Ovary (tissue), 9 donors: ENCODE measurements around the gene STUB1. TPM values are rescaled to one million over a fixed set of nuclear protein-coding genes. Genes with fewer than 3 reads are reported as not detected.
A peak's percentile ranks its signal among the peaks of the same experiment; 100 is the strongest.

Source experiments
- DNase-seq, 5 donors: peaks; one replicate each; pipeline ENCODE4 v3.0.0-alpha.2; 2019 to 2020
- H3K27ac ChIP-seq, 2 donors: fragments of 200-600 bp; one replicate each; pipeline versions ENCODE4 v1.5.1 to v1.8.0; 2019 to 2022
- H3K27me3 ChIP-seq: fragments of 200-600 bp; one replicate; pipeline ENCODE4 v1.8.0; 2022
- H3K36me3 ChIP-seq: fragments of 200-600 bp; sonication (generic); one replicate; pipeline ENCODE4 v1.5.1; 2019
- H3K4me1 ChIP-seq: one replicate; pipeline ENCODE4 v1.8.1; 2013; ENCODE audit warnings: mild to moderate bottlenecking, moderate library complexity; ENCODE audit not compliant: insufficient read depth
- H3K4me3 ChIP-seq: fragments of 200-600 bp; sonication (generic); one replicate; pipeline ENCODE4 v1.5.1; 2017
- H3K9me3 ChIP-seq, 2 donors: fragments of 200-600 bp in 1 of 2; sonication (generic) in 1 of 2; one replicate each; pipeline versions ENCODE4 v1.5.1 to v1.8.1; 2013 to 2019; ENCODE audit warnings: mild to moderate bottlenecking in 1 of 2, moderate library complexity in 1 of 2
- EP300 ChIP-seq: sonication (generic); formaldehyde crosslinking; IDR thresholded peaks from one replicate; pipeline ENCODE4 v1.6.1; 2017; ENCODE audit warnings: antibody characterized with exemption
- POLR2A ChIP-seq: fragments of 450-650 bp; IDR thresholded peaks from one replicate; pipeline ENCODE4 v1.6.1; 2017; ENCODE audit warnings: antibody characterized with exemption, mild to moderate bottlenecking, moderate library complexity
- WGBS, 3 donors: extraction: QIAGEN DNeasy Blood & Tissue Kit in 1 of 3; methylation state at CpG; one replicate each; pipeline versions ENCODE4 v1.1.5 to v1.1.7; 2013 to 2017; 5-methylcytosine and 5-hydroxymethylcytosine counted together
- intact Hi-C, 4 donors: fragments of 100-400 bp; cut with DNase I; formaldehyde crosslinking; loops; one replicate each; pipeline versions ENCODE4 v1.11.0 to v1.15.1; 2022 to 2023
- polyA plus RNA-seq, 2 donors: library from polyadenylated mRNA; stranded (reverse); fragments of 200-250 nt in 1 of 2; fragments of 350-450 nt in 1 of 2; fragmentation: Illumina TruSeq in 1 of 2; extraction: RNeasy Lipid Tissue Mini Kit (QIAGEN cat#74804) in 1 of 2; gene quantifications; one replicate each; pipeline ENCODE4 v1.2.3, GENCODE V29; 2013 to 2014
- total RNA-seq, 7 donors: library from RNA; depleted of rRNA in 2 of 7; stranded (reverse); fragments of >200 nt in 2 of 7; fragmentation: NEBNext Ultra II Directional in 3 of 7; extraction: Animal tissue kit (Norgen Biotek cat#: 25700) in 3 of 7; gene quantifications; one replicate each; pipeline versions ENCODE4 v1.1.0 to v1.2.4, GENCODE V29; 2016 to 2023
- TF ChIP-seq, protein P1 (sequence below), 3 donors: fragments of 450-650 bp in 2 of 3; fragments of 200-600 bp in 1 of 3; IDR thresholded peaks; one replicate each; pipeline versions ENCODE4 v1.5.1 to v1.8.0; 2016 to 2022; ENCODE audit warnings: antibody characterized with exemption in 3 of 3, mild to moderate bottlenecking in 1 of 3
- donor health status: DM: no; HTN: no; CAD: no; lungs with moderate emphysema.
- donor health status: DM: no; HTN: no; CAD: no.
- donor health status: Bipolar disorder and iron deficiency.
- donor health status: DM: yes; HTN: yes; CAD: no.
- donor health status: DM: no; HTN: no; CAD: no.
- donor health status: DM: yes; HTN: yes; CAD: no.

The STUB1 gene
- total and polyA plus RNA-seq, 9 donors = 20.1 to 115 (median 102) TPM

DNA sequence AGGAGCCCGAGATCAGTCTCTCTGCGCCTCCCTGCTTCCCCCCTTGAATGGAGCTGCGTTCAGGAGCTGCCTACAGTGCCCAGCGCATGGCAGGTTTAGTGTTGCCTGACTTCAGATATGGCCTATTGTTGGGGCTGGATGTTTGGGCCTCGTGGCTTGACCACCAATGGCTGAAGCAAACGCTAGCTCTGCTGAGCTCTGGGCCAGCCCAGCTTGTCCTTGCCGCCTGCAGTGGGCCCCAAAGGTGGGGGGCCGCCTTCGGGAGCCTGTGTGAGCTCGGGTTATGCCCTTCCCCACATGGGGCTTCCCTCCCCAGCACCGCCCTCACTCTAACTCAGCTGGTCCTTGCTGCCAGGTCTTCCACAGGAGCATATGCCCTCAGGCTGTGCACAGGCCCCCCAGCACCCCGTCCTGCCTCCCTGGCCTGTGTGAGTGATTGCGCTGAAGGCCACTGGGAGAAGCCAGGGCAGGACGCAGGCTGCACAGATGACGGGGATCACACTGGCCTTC lies 42.1 kb upstream of the STUB1 start:
- H3K4me3 ChIP-seq = no peak overlapping the region
- intact Hi-C loops = loop anchor here in 1 of 4 donors (5.0 to 10.0 kb wide), 2 partner anchors 46 to 1327 kb away; partner anchors contain the start of genes RAB40C, RNF151 and RPS2
- H3K36me3 ChIP-seq = no peaks in the 10 kb centered on the region
- H3K9me3 ChIP-seq = no peaks in the 10 kb centered on the region
- WGBS, 3 donors = 78 to 80% (median 79%) methylated on average over 15 of the region's 15 CpGs
- H3K27me3 ChIP-seq = no peaks in the 10 kb centered on the region
- DNase-seq = peak in 2 of 5 donors; percentile 28 to 52
- TF ChIP-seq POLR2A (no peak), EP300 (no peak)
- TF ChIP-seq, protein P1, sequence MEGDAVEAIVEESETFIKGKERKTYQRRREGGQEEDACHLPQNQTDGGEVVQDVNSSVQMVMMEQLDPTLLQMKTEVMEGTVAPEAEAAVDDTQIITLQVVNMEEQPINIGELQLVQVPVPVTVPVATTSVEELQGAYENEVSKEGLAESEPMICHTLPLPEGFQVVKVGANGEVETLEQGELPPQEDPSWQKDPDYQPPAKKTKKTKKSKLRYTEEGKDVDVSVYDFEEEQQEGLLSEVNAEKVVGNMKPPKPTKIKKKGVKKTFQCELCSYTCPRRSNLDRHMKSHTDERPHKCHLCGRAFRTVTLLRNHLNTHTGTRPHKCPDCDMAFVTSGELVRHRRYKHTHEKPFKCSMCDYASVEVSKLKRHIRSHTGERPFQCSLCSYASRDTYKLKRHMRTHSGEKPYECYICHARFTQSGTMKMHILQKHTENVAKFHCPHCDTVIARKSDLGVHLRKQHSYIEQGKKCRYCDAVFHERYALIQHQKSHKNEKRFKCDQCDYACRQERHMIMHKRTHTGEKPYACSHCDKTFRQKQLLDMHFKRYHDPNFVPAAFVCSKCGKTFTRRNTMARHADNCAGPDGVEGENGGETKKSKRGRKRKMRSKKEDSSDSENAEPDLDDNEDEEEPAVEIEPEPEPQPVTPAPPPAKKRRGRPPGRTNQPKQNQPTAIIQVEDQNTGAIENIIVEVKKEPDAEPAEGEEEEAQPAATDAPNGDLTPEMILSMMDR (IDR thresholded peaks at IDR 0.05) = no peak
- peak overlapping the region; percentile 24 to 74 for H3K27ac ChIP-seq
- peaks cover 15% of the 10 kb centered on the region for H3K4me1 ChIP-seq

DNA sequence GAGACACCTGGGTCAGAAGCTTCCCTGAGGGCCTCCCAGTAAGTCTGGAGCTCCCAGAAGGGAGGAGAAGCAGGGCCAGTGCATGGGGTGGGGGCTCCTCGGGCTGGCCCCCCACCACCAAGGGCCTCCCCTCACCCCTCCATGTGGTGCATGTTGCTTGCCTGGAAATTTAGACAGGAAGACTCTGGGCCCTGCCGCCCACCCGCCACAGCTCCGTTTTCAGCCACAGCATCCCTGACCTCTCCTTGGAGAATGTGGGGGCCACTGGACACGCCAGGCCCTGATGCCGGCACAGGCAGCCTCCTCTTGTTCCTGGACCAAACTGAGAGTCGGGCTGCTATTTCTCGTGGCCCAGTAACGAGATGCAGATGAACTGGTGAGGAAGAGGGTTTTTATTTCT lies 41.4 kb upstream of the STUB1 start:
- Histone ChIP-seq H3K4me1 (peaks cover 19% of the 10 kb centered on the region), H3K27ac (no peak overlapping the region), H3K9me3 (no peaks in the 10 kb centered on the region), H3K36me3 (no peaks in the 10 kb centered on the region), H3K27me3 (no peaks in the 10 kb centered on the region), H3K4me3 (no peak overlapping the region)
- peak in 2 of 5 donors; percentile 19 to 34 for DNase-seq
- intact Hi-C loops = loop anchor here in 1 of 4 donors (5.0 to 10.0 kb wide), 2 partner anchors 47 to 1326 kb away; partner anchors contain the start of genes RAB40C, RNF151 and RPS2
- TF ChIP-seq EP300 (no peak), POLR2A (no peak)
- TF ChIP-seq, protein P1 (IDR thresholded peaks at IDR 0.05) = no peak
- 61 to 68% (median 64%) methylated on average over 9 of the region's 9 CpGs for WGBS, 3 donors

DNA sequence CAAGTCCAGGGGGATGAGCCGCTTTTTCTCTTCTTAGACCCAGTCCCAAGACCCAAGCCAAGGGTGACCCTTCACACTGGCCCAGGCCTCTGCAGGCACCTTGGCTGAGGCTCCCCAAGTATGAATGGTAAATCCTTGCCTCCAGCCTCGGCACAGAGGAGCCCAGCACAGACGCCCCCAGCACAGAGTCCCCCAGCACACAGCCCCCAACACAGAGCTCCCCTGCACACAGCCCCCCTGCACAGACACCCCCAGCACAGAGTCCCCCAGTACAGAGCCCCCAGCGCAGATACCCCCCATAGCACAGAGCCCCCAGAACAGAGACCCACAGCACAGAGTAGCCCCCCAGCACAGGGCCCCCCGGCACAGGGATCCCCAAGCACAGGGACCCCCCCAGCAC lies 39.6 kb upstream of the STUB1 start:
- Histone ChIP-seq H3K4me3 (no peak overlapping the region), H3K4me1 (peaks cover 16% of the 10 kb centered on the region), H3K27ac (no peak overlapping the region), H3K36me3 (no peaks in the 10 kb centered on the region), H3K9me3 (no peaks in the 10 kb centered on the region), H3K27me3 (no peaks in the 10 kb centered on the region)
- no peak for TF ChIP-seq POLR2A
- peak in 1 of 5 donors; percentile 36 for DNase-seq
- intact Hi-C loops = loop anchor here in 1 of 4 donors (5.0 kb wide), 1 partner anchor 58 kb away; no protein-coding TSS in a partner anchor
- WGBS, 3 donors = 85 to 96% (median 90%) methylated on average over 3 to 5 of the region's 5 CpGs

DNA sequence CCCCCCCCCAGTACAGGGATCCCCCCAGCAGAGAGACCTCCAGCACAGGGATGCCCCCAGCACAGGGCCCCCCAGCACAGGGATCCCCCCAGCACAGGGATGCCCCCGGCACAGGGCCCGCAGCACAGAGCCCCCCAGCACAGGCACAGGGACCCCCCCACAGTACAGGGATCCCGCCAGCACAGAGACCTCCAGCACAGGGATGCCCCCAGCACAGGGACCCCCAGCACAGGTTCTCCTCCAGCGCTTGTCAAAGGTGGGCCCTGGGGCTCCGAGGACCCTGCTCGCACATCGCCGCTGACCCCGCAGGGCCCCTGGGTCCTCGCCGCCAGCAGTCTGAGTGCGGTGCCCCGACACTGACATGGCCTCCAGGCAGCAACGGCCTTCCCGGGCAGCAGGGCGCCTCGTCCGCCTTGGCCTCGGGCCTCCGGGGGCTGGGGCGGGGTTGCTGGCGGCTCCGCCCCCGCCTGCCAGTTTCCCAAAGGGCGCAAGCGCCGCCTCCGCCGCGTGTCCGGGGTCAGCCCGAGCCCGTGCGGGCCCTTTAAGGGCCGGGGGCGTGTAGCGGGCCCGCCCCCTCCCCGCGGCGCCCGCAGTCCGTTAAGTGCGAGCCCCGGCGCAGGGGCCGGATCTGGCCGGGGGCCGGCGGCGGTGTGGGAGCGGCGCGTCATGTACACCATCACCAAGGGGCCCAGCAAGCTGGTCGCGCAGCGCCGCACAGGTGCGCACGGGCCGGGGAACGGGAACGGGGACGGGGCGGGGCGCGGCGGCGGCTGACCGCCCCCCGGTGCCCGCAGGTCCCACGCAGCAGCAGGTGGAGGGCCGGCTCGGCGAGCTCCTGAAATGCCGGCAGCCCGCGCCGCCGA lies 38.7 kb upstream of the STUB1 start, which contains the start of gene MCRIP2:
MCRIP2 (plus strand) TSS at position 503 of the 863 bp plus-strand sequence; CDS start at position 667, 164 bp downstream.
- H3K9me3 ChIP-seq = no peaks in the 10 kb centered on the region
- peak; percentile 85 to 92 (median 90) for DNase-seq

More for the DNA sequence above, 38.7 kb upstream of the STUB1 start, which contains the start of gene MCRIP2:
- no peaks in the 10 kb centered on the region for H3K36me3 ChIP-seq
- intact Hi-C loops = loop anchor here in 1 of 4 donors (5.0 kb wide), 1 partner anchor 59 kb away; no protein-coding TSS in a partner anchor
- 1 to 2% (median 1%) methylated on average over 8 to 81 of the region's 81 CpGs for WGBS, 3 donors
- no peaks in the 10 kb centered on the region for H3K27me3 ChIP-seq
- peaks cover 17% of the 10 kb centered on the region for H3K4me1 ChIP-seq
- no peak for TF ChIP-seq EP300
- TF ChIP-seq, protein P1 (IDR thresholded peaks at IDR 0.05) = no peak
- TF ChIP-seq POLR2A = no peak
- H3K4me3 ChIP-seq = peak within 1 kb of the TSS; percentile 73
- H3K27ac ChIP-seq = peak within 1 kb of the TSS; percentile 64 to 82
